NCI-H345 treated with DMSO at 0.1 percent for 48 hours (cell line): ENCODE data around the gene ASTN2.
"Not testable (repeated sequence)": the region's sequence is repeated elsewhere in the genome, so short reads cannot be mapped to it uniquely, and the experiment has no call there.

ENCODE experiments used
- DNase-seq: peaks from one replicate; lab custom pipeline; 2025; ENCODE audit not compliant: unreplicated experiment; lab: John Stamatoyannopoulos, UW

The ASTN2 gene

GRCh38 chr9:116476002-116476401 is 938.9 kb downstream of the ASTN2 start:
- no peak for DNase-seq

GRCh38 chr9:116475201-116475600 is 939.7 kb downstream of the ASTN2 start:
- no peak for DNase-seq

- no peak for DNase-seq
These were observed 942.8 kb downstream of the ASTN2 start for GRCh38 chr9:116471944-116472506.

GRCh38 chr9:116471093-116471906 is 943.6 kb downstream of the ASTN2 start:
- no peak for DNase-seq

GRCh38 chr9:116468793-116469527 is 945.9 kb downstream of the ASTN2 start:
- DNase-seq = no peak

GRCh38 chr9:116468369-116468768 is 946.5 kb downstream of the ASTN2 start:
- DNase-seq = no peak

GRCh38 chr9:116467740-116468351 is 947.0 kb downstream of the ASTN2 start:
- no peak for DNase-seq

- no peak for DNase-seq
These were observed 948.3 kb downstream of the ASTN2 start for GRCh38 chr9:116466271-116467235.

GRCh38 chr9:116465576-116466270 is 949.1 kb downstream of the ASTN2 start:
- no peak for DNase-seq

GRCh38 chr9:116464987-116465571 is 949.8 kb downstream of the ASTN2 start:
- no peak for DNase-seq

- DNase-seq = no peak
These were observed 950.4 kb downstream of the ASTN2 start for GRCh38 chr9:116464423-116464822.

GRCh38 chr9:116461632-116462031 is 953.2 kb downstream of the ASTN2 start:
- DNase-seq = no peak

GRCh38 chr9:116460026-116460425 is 954.8 kb downstream of the ASTN2 start:
- no peak for DNase-seq

- no peak for DNase-seq
These were observed 955.3 kb downstream of the ASTN2 start for GRCh38 chr9:116459576-116459975.

GRCh38 chr9:116456490-116457088 is 958.3 kb downstream of the ASTN2 start:
- DNase-seq = no peak

GRCh38 chr9:116454539-116454938 is 960.3 kb downstream of the ASTN2 start:
- not testable (repeated sequence) for DNase-seq

- DNase-seq = no peak
These were observed 961.1 kb downstream of the ASTN2 start for GRCh38 chr9:116453785-116454184.

GRCh38 chr9:116452634-116453033 is 962.2 kb downstream of the ASTN2 start:
- no peak for DNase-seq

- no peak for DNase-seq
These were observed 962.6 kb downstream of the ASTN2 start for GRCh38 chr9:116452227-116452626.
